MG63 (cell line): Measurements from ENCODE around the gene MAGI3. TPM values are rescaled to one million over a fixed set of nuclear protein-coding genes. Genes with fewer than 3 reads are reported as not detected.
"Not testable (repeated sequence)": the region's sequence is repeated elsewhere in the genome, so short reads cannot be mapped to it uniquely, and the experiment has no call there.

Experiments
- DNase-seq: peaks from one replicate; pipeline ENCODE4 v3.0.0-alpha.2; 2020
- H3K27me3 ChIP-seq: fragments of 250-450 bp; sonication (Bioruptor Pico); 2 replicates; pipeline ENCODE4 v1.5.1; 2020; ENCODE audit warnings: mild to moderate bottlenecking, moderate library complexity
- H3K36me3 ChIP-seq: fragments of 250-450 bp; sonication (Bioruptor Pico); 2 replicates; pipeline ENCODE4 v1.5.1; 2020; ENCODE audit warnings: mild to moderate bottlenecking, moderate library complexity
- H3K4me3 ChIP-seq: fragments of 250-450 bp; sonication (Bioruptor Pico); 2 replicates; pipeline ENCODE4 v1.5.1; 2020; ENCODE audit warnings: mild to moderate bottlenecking, moderate library complexity
- H3K9me3 ChIP-seq: fragments of 250-450 bp; sonication (Bioruptor Pico); 2 replicates; pipeline ENCODE4 v1.5.1; 2020; ENCODE audit warnings: mild to moderate bottlenecking, moderate library complexity
- total RNA-seq: library from RNA; depleted of rRNA; stranded (reverse); fragments of >200 nt; shearing (Covaris generic); gene quantifications from 2 replicates; pipeline ENCODE4 v1.2.3, GENCODE V29; 2014; ENCODE audit warnings: low replicate concordance

MAGI3 gene
- total RNA-seq, 1 experiment from 2014 or later: 8.3 TPM

GRCh38 chr1:113456967-113457366, 66.7 kb downstream of the MAGI3 start:
- no peaks in the 10 kb centered on the region for H3K27me3 ChIP-seq
- H3K36me3 ChIP-seq: peaks cover 16% of the 10 kb centered on the region
- peak; percentile 88 for DNase-seq
- H3K4me3 ChIP-seq: no peak overlapping the region
- H3K9me3 ChIP-seq: peaks cover 17% of the 10 kb centered on the region

GRCh38 chr1:113459279-113459678, 69.0 kb downstream of the MAGI3 start:
- no peaks in the 10 kb centered on the region for H3K27me3 ChIP-seq
- no peak for DNase-seq
- H3K36me3 ChIP-seq: peaks cover 16% of the 10 kb centered on the region
- no peak overlapping the region for H3K4me3 ChIP-seq
- H3K9me3 ChIP-seq: peaks cover 19% of the 10 kb centered on the region

- H3K36me3 ChIP-seq: peaks cover 3% of the 10 kb centered on the region; the same call in 1 of the 2 replicates
- H3K27me3 ChIP-seq: no peaks in the 10 kb centered on the region
- DNase-seq: no peak
- H3K4me3 ChIP-seq: no peak overlapping the region
- H3K9me3 ChIP-seq: peaks cover 43% of the 10 kb centered on the region
Observed at GRCh38 chr1:113467991-113468390, 77.7 kb downstream of the MAGI3 start.

DNA sequence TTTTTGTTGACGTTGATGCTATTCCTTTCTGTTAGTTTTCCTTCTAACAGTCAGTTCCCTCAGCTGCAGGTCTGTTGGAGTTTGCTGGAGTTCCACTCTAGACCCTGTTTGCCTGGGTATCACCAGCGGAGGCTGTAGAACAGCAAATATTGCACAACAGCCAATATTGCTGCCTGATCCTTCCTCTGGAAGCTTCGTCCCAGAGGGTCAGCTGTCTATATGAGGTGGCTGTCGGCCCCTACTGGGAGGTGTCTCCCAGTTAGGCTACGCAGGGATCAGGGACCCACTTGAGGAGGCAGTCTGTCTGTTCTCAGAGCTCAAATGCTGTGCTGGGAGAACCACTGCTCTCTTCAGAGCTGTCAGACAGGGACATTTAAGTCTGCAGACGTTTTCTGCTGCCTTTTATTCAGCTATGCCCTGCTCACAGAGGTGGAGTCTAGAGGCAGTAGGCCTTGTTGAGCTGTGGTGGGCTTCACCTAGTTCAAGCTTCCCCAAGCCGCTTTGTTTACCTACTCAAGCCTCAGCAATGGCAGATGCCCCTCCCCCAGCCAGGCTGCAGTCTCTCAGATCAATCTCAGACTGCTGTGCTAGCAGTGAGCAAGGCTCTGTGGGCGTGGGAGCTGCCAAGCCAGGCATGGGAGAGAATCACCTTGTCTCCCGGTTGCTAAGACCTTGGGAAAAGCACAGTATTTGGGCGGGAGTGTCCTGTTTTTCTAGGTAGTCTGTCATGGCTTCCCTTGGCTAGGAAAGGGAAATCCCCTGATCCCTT, 88.3 kb downstream of the MAGI3 start:
- not testable (repeated sequence) for H3K27me3 ChIP-seq, H3K36me3 ChIP-seq, H3K4me3 ChIP-seq, DNase-seq
- H3K9me3 ChIP-seq: peaks cover 56% of the 10 kb centered on the region

GRCh38 chr1:113479713-113480676, 89.7 kb downstream of the MAGI3 start:
- no peak for DNase-seq
- Histone ChIP-seq H3K36me3 (no peaks in the 10 kb centered on the region), H3K9me3 (peaks cover 47% of the 10 kb centered on the region), H3K4me3 (no peak overlapping the region), H3K27me3 (no peaks in the 10 kb centered on the region)

- peaks cover 33% of the 10 kb centered on the region for H3K9me3 ChIP-seq
- H3K36me3 ChIP-seq, H3K4me3 ChIP-seq, DNase-seq, H3K27me3 ChIP-seq: not testable (repeated sequence)
Observed at GRCh38 chr1:113485131-113485530, 94.8 kb downstream of the MAGI3 start.

DNA sequence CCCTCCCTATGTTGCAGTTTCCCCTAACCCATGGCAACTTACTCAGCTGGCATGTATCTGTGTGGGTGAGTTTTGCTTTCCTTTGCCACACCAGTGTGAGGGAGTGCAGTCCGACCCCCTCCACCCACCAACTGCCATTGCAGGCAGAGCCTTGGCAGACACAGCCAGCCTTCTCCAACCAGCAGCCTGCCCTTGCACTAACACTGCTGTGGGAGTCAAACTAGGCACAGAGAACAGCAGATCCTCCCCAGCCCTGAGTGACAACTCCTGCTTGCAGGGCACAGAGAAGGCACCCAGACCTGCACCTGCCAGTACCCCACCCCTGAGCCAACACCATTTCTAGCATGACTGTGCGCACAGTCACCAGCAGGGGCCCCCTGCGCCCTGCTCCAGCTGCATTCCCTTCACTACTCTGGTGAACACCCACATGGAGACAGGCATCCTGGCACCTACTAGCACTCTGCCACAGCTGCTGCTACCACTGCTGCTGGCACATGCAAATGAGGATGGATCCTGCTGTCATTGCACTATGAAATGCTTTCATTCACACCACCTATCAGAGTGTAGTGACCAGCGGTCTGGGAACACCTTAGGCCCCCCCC, 98.4 kb downstream of the MAGI3 start:
- Histone ChIP-seq H3K36me3 (peaks cover 9% of the 10 kb centered on the region), H3K4me3 (no peak overlapping the region), H3K27me3 (no peaks in the 10 kb centered on the region), H3K9me3 (peaks cover 54% of the 10 kb centered on the region)
- no peak for DNase-seq

GRCh38 chr1:113490384-113490783, 100.1 kb downstream of the MAGI3 start:
- Histone ChIP-seq H3K4me3 (no peak overlapping the region), H3K36me3 (peaks cover 9% of the 10 kb centered on the region), H3K27me3 (no peaks in the 10 kb centered on the region), H3K9me3 (peaks cover 59% of the 10 kb centered on the region)
- DNase-seq: no peak

- H3K9me3 ChIP-seq: peaks cover 54% of the 10 kb centered on the region
- no peak for DNase-seq
- no peaks in the 10 kb centered on the region for H3K27me3 ChIP-seq
- H3K36me3 ChIP-seq: peaks cover 11% of the 10 kb centered on the region
- H3K4me3 ChIP-seq: no peak overlapping the region
Observed at GRCh38 chr1:113493533-113493932, 103.2 kb downstream of the MAGI3 start.

DNA sequence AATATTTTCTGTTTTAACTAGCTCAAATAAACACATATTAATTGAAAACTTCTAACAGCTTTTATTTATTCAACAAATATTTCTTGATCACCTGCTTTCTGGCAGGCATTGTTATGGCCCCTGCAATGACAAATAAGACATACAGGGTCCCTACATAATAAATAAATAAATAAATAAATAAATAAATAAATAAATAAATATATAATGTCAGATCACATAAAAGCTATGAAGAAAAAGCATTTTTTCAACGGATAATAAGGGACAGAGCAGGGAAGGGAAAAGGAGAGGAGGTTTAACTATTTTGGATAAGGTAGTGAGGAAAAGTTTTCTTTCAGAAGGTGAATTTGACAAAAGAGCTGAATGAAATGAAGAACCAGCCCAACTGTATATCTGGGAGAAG, 115.0 kb downstream of the MAGI3 start:
- Histone ChIP-seq H3K9me3 (peaks cover 9% of the 10 kb centered on the region), H3K4me3 (no peak overlapping the region), H3K27me3 (no peaks in the 10 kb centered on the region), H3K36me3 (no peaks in the 10 kb centered on the region)
- DNase-seq: no peak

DNA sequence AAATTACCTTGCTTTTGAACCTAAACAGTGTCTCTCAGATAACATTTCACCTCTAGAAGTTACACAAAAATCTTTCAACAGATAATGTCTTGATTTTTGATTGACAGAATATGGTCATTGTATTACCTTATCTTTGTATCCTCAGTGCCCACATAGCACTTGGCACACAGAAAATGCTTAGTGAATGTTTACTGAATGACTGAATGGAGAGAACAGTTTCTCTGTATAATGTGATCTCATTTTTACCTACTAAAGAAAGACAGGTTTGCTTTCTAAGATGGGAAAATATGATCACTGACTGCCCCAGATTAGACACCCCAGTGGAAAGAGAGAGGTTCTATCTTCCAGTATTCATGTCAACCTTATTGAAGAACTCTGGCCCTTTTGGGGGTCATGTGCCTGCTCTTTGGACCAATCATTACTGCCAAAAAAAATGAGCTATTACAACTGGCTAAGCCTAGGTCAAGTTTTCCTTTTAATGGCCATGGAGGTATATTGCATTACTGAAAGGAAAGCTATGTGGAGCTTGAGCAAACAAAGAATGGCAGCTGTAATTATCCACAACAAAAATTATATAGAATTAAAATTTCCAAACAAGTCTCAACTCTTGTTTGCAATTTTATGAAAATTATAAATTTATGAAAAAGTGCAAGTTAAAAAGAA, 117.4 kb downstream of the MAGI3 start:
- Histone ChIP-seq H3K4me3 (no peak overlapping the region), H3K36me3 (no peaks in the 10 kb centered on the region; the same call in 1 of the 2 replicates), H3K9me3 (peaks cover 26% of the 10 kb centered on the region), H3K27me3 (no peaks in the 10 kb centered on the region)
- no peak for DNase-seq

GRCh38 chr1:113508364-113509164, 118.2 kb downstream of the MAGI3 start:
- H3K27me3 ChIP-seq: no peaks in the 10 kb centered on the region
- peaks cover 22% of the 10 kb centered on the region for H3K9me3 ChIP-seq
- DNase-seq: no peak
- no peak overlapping the region for H3K4me3 ChIP-seq
- no peaks in the 10 kb centered on the region; the same call in 1 of the 2 replicates for H3K36me3 ChIP-seq

GRCh38 chr1:113509766-113510165, 119.5 kb downstream of the MAGI3 start:
- not testable (repeated sequence) for DNase-seq, H3K4me3 ChIP-seq, H3K27me3 ChIP-seq, H3K36me3 ChIP-seq
- peaks cover 20% of the 10 kb centered on the region for H3K9me3 ChIP-seq

GRCh38 chr1:113511269-113511668, 121.0 kb downstream of the MAGI3 start:
- Histone ChIP-seq H3K4me3 (no peak overlapping the region), H3K27me3 (no peaks in the 10 kb centered on the region), H3K9me3 (peaks cover 20% of the 10 kb centered on the region), H3K36me3 (no peaks in the 10 kb centered on the region; the same call in 1 of the 2 replicates)
- no peak for DNase-seq

GRCh38 chr1:113515498-113515897, 125.2 kb downstream of the MAGI3 start:
- Histone ChIP-seq H3K9me3 (peaks cover 15% of the 10 kb centered on the region), H3K36me3 (no peaks in the 10 kb centered on the region; the same call in 1 of the 2 replicates), H3K4me3 (no peak overlapping the region), H3K27me3 (no peaks in the 10 kb centered on the region)
- no peak for DNase-seq

- no peak for DNase-seq
- no peaks in the 10 kb centered on the region for H3K27me3 ChIP-seq
- peaks cover 2% of the 10 kb centered on the region for H3K9me3 ChIP-seq
- H3K36me3 ChIP-seq: no peaks in the 10 kb centered on the region
- no peak overlapping the region for H3K4me3 ChIP-seq
Observed at GRCh38 chr1:113517346-113517745, 127.0 kb downstream of the MAGI3 start.
